Measurements from ENCODE around the gene RAB1A. TPM values are rescaled to one million over a fixed set of nuclear protein-coding genes. Genes with fewer than 3 reads are reported as not detected.
A peak's percentile ranks its signal among the peaks of the same experiment; 100 is the strongest.
"Not testable (repeated sequence)": the region's sequence is repeated elsewhere in the genome, so short reads cannot be mapped to it uniquely, and the experiment has no call there.

The RAB1A gene
- total RNA-seq (ENCODE audit: insufficient read depth, low replicate concordance), result 80.2 TPM

DNA sequence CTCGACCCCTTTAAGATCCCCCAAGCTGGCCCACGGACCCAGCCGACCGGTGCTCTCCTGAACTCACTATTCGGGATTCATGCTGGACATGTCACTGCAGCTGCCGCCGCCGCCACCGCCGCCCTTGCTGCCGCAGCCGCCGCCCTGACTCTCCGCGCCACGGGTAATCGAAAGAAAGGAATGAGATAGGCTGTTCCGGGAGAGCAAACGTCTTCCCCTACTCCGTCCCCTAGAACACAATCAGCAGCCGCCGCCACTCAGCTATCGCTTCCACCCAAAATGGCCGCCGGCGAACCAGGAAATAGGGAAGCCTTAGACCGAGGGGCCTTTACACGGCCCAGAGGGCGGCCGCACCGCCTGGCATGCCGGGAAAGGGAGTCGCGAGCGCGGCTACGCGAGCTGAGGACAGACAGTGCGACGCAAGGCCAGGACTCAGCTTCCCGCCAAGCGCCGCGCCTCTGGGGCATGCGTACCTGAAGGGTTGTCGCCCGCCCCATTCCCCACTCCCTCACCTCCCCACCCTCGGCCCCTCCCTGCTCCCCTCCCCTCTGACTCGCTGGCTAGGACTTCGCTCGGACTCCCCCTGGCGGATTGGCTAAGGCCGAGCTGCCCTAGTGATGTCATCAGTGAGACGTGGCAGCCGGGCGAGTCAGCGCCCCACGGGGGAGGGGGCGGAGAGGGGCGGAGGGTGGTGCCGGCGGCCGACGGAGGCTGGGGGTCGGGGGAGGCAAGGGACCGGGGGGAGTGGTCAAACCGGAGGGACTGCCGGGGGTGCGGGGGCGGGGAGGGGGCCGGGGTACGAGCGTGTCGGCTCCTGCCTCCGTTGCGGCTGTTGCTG, at the start of gene RAB1A:
Gene RAB1A (minus strand): TSS at position 281 of the 838 bp plus-strand sequence. CDS start 191 bp downstream, at position 90.
- peak; percentile 100 for DNase-seq (ENCODE audit: low spot score)

DNA sequence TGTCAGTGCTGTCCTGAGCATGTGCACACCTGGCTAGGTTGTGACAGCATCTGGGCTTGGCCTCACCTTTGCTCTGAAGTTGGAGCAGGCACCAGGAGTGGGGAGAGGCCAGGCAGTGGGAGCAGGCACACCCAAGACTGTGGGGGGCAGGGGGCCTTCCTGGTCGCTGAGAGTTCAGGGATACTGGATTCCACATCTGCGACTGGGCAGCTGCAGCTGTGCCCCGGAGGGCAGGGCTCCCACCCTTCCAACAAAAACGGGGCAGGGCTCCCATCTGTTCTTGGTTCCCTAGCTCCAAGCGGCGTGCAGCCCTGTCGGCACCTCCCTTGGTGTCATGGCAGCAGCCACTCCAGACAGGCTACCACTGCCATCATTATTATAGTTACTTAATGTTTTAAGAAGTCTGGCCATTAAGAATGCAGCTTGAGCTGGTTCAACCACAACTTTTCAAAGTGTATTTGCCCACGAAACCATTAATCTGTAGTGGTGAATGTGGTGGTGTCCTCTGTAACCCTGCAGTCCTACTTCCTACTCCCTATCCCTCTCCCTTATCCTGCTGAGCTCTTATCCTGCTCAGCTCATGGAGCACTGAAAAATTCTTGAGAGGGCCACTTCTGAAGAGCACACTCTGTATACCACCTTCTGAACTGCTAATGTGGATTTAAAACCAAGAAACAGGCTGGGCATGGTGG, 48.0 kb upstream of the RAB1A start:
- DNase-seq (ENCODE audit: low spot score), result no peak

DNA sequence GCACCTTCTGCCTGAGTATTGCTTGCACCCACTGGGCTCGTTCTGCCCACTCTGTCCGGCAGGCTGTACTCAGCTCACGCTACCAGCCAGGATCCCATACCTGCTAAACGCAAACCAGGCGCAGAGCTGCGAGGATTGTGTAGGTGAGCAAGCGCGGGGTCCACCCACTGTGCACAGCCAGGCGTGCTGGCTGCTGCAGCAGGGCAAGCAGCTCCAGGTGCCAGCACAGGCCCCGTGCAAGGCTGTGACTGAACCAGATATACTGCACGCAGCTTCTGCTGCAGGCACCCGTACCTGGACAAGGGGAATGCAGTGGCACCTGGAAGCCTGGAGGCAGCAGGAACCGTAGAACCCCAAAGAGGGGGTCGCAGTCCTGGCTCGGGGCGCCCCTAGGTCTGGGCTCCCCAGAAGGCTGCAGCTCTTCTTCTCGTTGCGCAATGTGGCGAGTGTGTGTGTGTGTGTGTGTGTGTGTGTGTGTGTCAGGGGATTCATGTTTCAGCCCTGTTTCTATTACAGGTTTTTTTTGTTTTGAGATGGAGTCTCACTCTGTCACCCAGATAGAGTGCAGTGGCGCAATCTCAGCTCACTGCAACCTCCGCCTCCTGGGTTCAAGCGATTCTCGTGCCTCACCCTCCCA, 46.1 kb upstream of the RAB1A start:
- no peak for DNase-seq (ENCODE audit: low spot score)

DNA sequence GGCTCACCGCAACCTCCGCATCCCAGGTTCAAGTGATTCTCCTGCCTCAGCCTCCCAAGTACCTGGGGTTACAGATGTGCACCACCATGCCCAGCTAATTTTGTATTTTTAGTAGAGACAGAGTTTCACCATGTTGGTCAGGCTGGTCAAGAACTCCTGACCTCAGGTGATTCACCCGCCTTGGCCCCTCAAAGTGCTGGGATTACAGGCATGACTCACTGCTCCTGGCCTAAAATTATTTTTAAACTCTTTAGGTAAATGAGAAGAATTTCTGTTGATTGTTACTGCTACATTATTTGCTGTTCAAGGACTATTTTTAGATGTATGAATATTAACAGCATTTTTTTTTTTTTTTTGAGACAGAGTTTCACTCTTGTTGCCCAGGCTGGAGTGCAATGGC, 44.1 kb upstream of the RAB1A start:
- not testable (repeated sequence) for DNase-seq (ENCODE audit: low spot score)

DNA sequence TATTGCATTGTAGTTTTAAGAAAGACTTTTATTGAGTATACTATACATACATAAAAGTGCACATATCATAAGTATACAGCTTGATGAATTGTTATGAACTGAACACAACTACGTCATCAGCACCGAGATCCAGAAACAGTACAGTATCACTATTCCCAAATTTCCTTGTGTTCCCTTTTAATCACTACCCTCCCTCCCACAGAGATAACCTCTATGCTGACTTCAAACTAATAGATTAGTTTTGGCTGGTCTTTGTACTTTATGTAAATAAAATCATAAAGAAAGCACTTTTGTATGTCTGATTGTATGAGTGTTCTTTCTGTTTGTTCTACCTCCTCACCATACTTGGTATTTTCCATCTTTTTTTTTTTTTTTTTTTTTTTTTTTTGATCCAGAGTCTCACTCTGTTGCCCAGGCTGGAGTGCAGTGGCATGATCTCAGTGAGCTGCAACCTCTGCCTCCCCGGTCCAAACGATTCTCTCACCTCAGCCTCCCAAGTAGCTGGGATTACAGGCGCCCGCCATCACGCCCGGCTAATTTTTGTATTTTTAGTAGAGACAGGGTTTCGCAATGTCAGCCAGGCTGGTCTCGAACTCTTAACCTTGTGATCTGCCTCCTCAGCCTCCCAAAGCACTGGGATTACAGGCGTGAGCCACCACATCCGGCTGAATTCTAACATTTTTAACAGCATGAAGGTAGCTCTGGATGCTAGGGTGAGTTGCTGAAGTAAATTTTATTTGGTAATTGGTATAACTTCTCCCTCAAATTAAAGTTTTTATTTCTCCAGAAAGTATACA, 43.3 kb upstream of the RAB1A start:
- DNase-seq (ENCODE audit: low spot score), result no peak

GRCh38 chr2:65170611-65171477, 40.9 kb upstream of the RAB1A start:
- not testable (repeated sequence) for DNase-seq (ENCODE audit: low spot score)

GRCh38 chr2:65169760-65170136, 39.8 kb upstream of the RAB1A start:
- DNase-seq (ENCODE audit: low spot score), result no peak

DNA sequence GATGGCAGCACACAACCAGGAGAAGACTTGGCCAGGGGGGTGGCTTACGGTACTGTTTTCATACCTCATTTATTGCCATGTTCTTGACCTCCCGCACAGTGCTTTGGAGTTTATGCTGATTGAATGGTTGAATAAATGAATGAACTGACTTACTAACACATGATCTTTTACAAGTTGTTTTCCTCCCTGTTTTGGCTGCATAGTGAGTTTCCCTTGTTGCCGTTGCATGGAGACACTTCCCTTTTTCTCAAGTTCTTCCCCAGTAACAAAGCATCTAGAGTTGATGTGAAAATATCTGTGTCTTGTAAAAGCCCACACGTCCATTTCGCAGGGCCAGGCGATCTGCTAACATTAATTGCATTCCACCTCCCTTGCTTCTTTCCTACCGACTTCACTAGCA, 35.7 kb upstream of the RAB1A start:
- peak; percentile 22 for DNase-seq (ENCODE audit: low spot score)

DNA sequence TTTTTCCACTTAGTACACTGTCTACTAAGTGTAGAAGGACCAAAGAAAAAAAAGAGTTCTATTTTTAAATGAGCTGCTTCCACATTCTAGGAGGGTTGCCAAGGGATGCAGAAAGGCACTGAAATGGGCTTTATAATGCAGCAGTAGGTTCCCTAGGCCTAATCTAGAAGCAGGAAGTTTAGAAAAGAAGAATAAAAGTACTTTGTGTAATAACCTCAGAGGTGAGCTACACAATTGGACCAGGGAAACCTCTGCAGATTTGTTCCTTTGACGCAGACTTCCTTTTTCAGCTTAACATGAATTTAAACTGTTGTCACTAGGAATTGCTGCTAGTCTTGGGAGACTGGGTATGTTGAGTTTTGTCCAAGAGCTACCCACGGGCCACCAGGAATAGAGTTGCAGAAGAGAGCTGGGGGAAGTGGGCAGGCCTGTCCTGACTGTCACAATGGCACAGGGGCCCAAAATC, 34.6 kb upstream of the RAB1A start:
- DNase-seq (ENCODE audit: low spot score), result peak; percentile 73

GRCh38 chr2:65161551-65162100, 31.7 kb upstream of the RAB1A start:
- DNase-seq (ENCODE audit: low spot score), result no peak

DNA sequence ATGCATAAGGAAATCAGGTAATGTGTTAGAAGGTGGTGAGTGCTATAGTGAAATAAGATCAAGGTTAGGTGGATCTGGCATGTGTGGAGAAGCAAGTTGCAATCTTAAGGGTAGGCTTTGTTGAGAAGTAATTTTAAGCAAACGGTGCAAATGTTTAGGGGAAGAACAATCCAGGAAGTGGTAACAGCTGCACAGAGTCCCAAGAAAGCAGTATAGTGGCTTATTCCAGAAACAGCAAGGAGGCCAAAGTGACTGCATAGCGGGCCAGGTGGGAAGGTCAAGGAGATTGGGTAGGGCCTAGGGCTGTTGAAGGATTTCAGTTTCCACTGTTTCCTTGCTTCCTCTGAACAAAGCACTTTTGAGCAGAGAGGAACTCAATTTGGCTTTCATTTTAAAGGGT, 30.0 kb upstream of the RAB1A start:
- peak; percentile 9 for DNase-seq (ENCODE audit: low spot score)

GRCh38 chr2:65159261-65159660, 29.4 kb upstream of the RAB1A start:
- no peak for DNase-seq (ENCODE audit: low spot score)

DNA sequence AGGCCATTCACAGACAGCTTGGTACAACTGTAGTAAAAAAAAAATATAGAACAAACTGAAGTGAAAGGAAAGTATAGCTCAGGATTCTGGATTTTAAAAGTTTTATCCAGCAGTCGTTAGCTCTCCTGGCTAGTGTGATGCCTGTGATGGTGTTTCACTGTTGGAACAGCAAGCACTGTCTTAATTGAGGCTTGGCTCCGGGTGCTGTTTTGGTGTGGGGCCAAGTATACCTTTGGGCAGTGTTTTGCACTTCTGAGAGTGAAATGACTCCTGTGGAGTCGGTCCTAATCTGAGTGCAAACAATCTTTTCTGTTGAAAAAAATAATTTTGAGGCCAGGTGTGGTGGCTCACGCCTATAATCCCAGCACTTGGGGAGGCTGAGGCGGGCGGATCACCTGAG, 28.7 kb upstream of the RAB1A start:
- DNase-seq (ENCODE audit: low spot score), result no peak

DNA sequence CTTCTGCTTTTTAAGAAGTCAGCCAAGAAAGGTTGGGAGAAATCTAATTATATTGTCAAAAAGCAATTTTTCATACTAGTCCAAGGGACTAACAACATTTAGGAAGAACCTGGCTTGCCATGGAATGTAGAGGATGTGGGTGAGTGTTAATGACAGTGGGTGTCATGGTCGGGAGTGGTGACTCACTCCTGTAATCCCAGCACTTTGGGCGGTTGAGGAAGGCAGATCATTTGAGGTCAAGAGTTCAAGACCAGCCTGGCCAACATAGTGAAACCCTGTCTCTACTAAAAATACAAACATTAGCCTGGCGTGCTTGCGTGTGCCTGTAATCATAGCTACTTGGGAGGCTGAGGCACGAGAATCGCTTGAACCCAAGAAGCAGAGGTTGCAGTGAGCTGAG, 27.9 kb upstream of the RAB1A start:
- not testable (repeated sequence) for DNase-seq (ENCODE audit: low spot score)

GRCh38 chr2:65156041-65156440, 26.1 kb upstream of the RAB1A start:
- no peak for DNase-seq (ENCODE audit: low spot score)

GRCh38 chr2:65153515-65153914, 23.6 kb upstream of the RAB1A start:
- no peak for DNase-seq (ENCODE audit: low spot score)

DNA sequence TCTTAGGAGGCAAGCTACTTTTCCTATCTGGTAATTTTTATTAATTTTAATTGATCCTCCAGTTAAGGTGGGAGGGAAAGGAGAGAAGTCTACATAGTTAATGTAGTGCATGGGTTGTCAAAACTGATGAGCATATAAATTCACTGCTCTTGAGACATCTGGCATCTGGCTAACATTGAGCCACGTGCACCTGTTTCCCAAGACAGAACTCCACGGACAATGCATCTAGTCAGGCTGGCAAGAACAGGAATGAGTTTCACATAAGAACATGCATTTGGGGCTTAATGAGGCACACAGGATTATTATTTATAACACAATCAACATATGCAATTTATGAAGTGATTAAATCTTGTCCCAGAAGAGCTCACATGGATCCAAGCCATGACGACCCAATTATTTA, 16.2 kb upstream of the RAB1A start:
- no peak for DNase-seq (ENCODE audit: low spot score)

DNA sequence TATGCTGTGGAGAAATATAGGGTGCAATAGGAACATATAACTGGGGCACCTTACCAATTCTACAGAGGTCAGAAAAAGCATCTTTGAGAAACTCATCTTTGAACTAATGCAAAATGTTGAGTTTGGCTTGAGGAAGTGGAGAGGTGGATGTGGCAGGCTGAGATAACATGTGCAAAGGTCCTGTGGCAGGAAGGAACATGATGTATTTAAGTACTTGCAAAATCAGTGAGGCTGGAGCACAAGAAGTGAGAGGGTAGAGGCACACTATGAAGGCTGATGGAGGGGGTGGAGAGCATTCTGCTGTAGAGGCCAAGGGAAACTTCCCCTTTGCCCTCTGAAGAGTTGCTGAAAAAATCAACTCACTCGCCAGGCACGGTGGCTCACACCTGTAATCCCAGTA, 14.7 kb upstream of the RAB1A start:
- DNase-seq (ENCODE audit: low spot score), result no peak

DNA sequence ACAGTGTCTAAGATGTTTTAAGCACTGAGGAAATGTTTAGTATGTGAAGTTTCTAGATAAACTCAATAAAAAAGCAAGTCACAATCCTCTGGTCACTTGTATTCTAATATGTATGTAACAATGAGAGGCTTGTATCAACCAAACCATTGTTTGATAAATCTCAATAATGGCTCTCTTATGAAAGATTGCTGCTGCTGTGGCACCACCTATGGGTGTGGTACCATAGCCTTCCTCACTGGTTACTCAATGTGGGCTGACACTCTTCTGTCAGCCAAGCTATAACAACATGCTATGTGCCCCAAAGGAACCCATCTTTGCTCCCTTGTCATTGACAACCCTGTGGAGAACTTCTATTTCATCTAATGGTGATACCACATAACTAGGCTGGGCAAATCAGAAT, 12.6 kb upstream of the RAB1A start:
- no peak for DNase-seq (ENCODE audit: low spot score)

GRCh38 chr2:65137197-65137775, 7.4 kb upstream of the RAB1A start:
- no peak for DNase-seq (ENCODE audit: low spot score)

Measured in umbilical cord (tissue), 2 donors.